NCI-H526 treated with DMSO at 0.1 percent for 48 hours (cell line): ENCODE data around the gene HLA-A.
"Not testable (repeated sequence)": the region's sequence is repeated elsewhere in the genome, so short reads cannot be mapped to it uniquely, and the experiment has no call there.

Experiments
- DNase-seq: peaks from one replicate; lab custom pipeline; 2025; lab: John Stamatoyannopoulos, UW

The HLA-A gene

GRCh38 chr6:29961966-29962365, 19.6 kb downstream of the HLA-A start:
- no peak for DNase-seq

- not testable (repeated sequence) for DNase-seq
Observed at GRCh38 chr6:29963697-29964096, 21.4 kb downstream of the HLA-A start.

- DNase-seq, result no peak
Observed at GRCh38 chr6:29964518-29964886, 22.2 kb downstream of the HLA-A start.

GRCh38 chr6:29964887-29965562, 22.7 kb downstream of the HLA-A start:
- peak; percentile 30 for DNase-seq

- DNase-seq, result no peak
Observed at GRCh38 chr6:29965563-29965872, 23.2 kb downstream of the HLA-A start.

- DNase-seq, result no peak
Observed at GRCh38 chr6:29965873-29966601, 23.7 kb downstream of the HLA-A start.

GRCh38 chr6:29967379-29968010, 25.2 kb downstream of the HLA-A start:
- DNase-seq, result no peak

GRCh38 chr6:29968130-29968529, 25.8 kb downstream of the HLA-A start:
- no peak for DNase-seq

- DNase-seq, result no peak
Observed at GRCh38 chr6:29968905-29969304, 26.6 kb downstream of the HLA-A start.

- DNase-seq, result no peak
Observed at GRCh38 chr6:29970711-29971110, 28.4 kb downstream of the HLA-A start.

GRCh38 chr6:29974901-29975560, 32.7 kb downstream of the HLA-A start:
- DNase-seq, result no peak

- DNase-seq, result no peak
Observed at GRCh38 chr6:29975561-29975907, 33.2 kb downstream of the HLA-A start.

- DNase-seq, result no peak
Observed at GRCh38 chr6:29976253-29976587, 33.9 kb downstream of the HLA-A start.

GRCh38 chr6:29976588-29977424, 34.5 kb downstream of the HLA-A start:
- DNase-seq, result peak; percentile 67

GRCh38 chr6:29977425-29977727, 35.0 kb downstream of the HLA-A start:
- no peak for DNase-seq

- not testable (repeated sequence) for DNase-seq
Observed at GRCh38 chr6:29980013-29980412, 37.7 kb downstream of the HLA-A start.

- no peak for DNase-seq
Observed at GRCh38 chr6:29980511-29980910, 38.2 kb downstream of the HLA-A start.

GRCh38 chr6:29981211-29981812, 39.0 kb downstream of the HLA-A start:
- DNase-seq, result no peak

GRCh38 chr6:29982097-29982496, 39.8 kb downstream of the HLA-A start:
- no peak for DNase-seq

- DNase-seq, result no peak
Observed at GRCh38 chr6:29984232-29984631, 41.9 kb downstream of the HLA-A start.

- no peak for DNase-seq
Observed at GRCh38 chr6:29984992-29985391, 42.7 kb downstream of the HLA-A start.

GRCh38 chr6:29986179-29986781, 43.9 kb downstream of the HLA-A start:
- DNase-seq, result no peak
